GM12892 (cell line): ENCODE measurements around the gene ERFL.
"Not testable (repeated sequence)": the region's sequence is repeated elsewhere in the genome, so short reads cannot be mapped to it uniquely, and the experiment has no call there.

Experiments used
- POLR2A ChIP-seq: IDR thresholded peaks from 2 replicates; pipeline ENCODE4 v1.6.1; 2011; ENCODE audit warnings: low read depth, low read length, control low read depth
- POLR2AphosphoS5 ChIP-seq: IDR thresholded peaks from 2 replicates; pipeline ENCODE4 v1.6.1; 2011; ENCODE audit warnings: low read depth, low read length, control low read depth
- TAF1 ChIP-seq: IDR thresholded peaks from 2 replicates; pipeline ENCODE4 v1.6.1; 2011; ENCODE audit warnings: low read depth, mild to moderate bottlenecking, control low read depth, low read length, borderline replicate concordance

DNA sequence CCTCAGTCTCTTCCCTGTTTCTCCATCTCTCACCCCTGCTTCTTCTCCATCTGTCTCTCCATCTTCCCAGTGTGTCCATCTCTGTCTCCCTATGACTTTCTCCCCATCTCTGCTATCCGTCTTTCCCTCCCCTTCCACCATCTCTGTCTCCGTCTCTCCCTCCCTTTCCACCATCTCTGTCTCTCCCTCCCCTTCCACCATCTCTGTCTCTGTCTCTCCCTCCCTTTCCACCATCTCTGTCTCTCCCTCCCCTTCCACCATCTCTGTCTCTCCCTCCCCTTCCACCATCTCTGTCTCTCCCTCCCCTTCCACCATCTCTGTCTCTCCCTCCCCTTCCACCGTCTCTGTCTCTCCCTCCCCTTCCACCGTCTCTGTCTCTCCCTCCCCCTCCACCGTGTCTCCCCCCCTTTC lies 13.8 kb downstream of the ERFL start:
- not testable (repeated sequence) for TF ChIP-seq POLR2AphosphoS5, TAF1, POLR2A
